Mesenchymal stem cell (in vitro differentiated cells and primary cell): ENCODE measurements around the gene MAN1C1. TPM values are rescaled to one million over a fixed set of nuclear protein-coding genes. Genes with fewer than 3 reads are reported as not detected.

ENCODE experiments used
- DNase-seq: peaks from one replicate; pipeline ENCODE4 v3.0.0-alpha.2; 2013
- H2AFZ ChIP-seq: one replicate; pipeline ENCODE4 v1.6.1; 2013; ENCODE audit warnings: low read depth, mild to moderate bottlenecking, control low read depth, inconsistent platforms, low read length, moderate library complexity
- H2AK5ac ChIP-seq: 2 replicates; pipeline ENCODE4 v1.6.1; 2013; ENCODE audit warnings: low read length, moderate library complexity, mild to moderate bottlenecking, inconsistent platforms; ENCODE audit not compliant: severe bottlenecking
- H2BK120ac ChIP-seq: one replicate; pipeline ENCODE4 v1.6.1; 2013; ENCODE audit warnings: low read depth, mild to moderate bottlenecking, inconsistent platforms, low read length, moderate library complexity
- H2BK12ac ChIP-seq, 2 experiments: one replicate each; pipeline ENCODE4 v1.6.1; 2013; ENCODE audit warnings: inconsistent platforms in 2 of 2, low read length in 2 of 2, mild to moderate bottlenecking in 2 of 2, moderate library complexity in 2 of 2, control low read depth in 1 of 2
- H2BK15ac ChIP-seq: one replicate; pipeline ENCODE4 v1.6.1; 2013; ENCODE audit warnings: mild to moderate bottlenecking, low read depth, inconsistent platforms; ENCODE audit not compliant: poor library complexity, severe bottlenecking
- H2BK5ac ChIP-seq: 2 replicates; pipeline ENCODE4 v1.6.1; 2013; ENCODE audit warnings: low read depth, mild to moderate bottlenecking, low read length, control low read depth, inconsistent platforms; ENCODE audit not compliant: poor library complexity, severe bottlenecking
- H3K14ac ChIP-seq, 2 experiments: one replicate each; pipeline ENCODE4 v1.6.1; 2013; ENCODE audit warnings: inconsistent platforms in 2 of 2, low read length in 2 of 2, control low read depth in 1 of 2, mild to moderate bottlenecking in 1 of 2, moderate library complexity in 1 of 2
- H3K18ac ChIP-seq, 2 experiments: one replicate each; pipeline ENCODE4 v1.6.1; 2013; ENCODE audit warnings: inconsistent platforms in 2 of 2, low read length in 2 of 2, control low read depth in 1 of 2, low read depth in 1 of 2, mild to moderate bottlenecking in 1 of 2
- H3K23ac ChIP-seq, 2 experiments: one replicate each; pipeline ENCODE4 v1.6.1; 2013; ENCODE audit warnings: inconsistent platforms in 2 of 2, low read length in 2 of 2, mild to moderate bottlenecking in 2 of 2, moderate library complexity in 2 of 2, control low read depth in 1 of 2
- H3K27ac ChIP-seq: 2 replicates; pipeline ENCODE4 v1.5.1; 2013; ENCODE audit warnings: mild to moderate bottlenecking, moderate library complexity, low read length, control low read depth, inconsistent platforms; ENCODE audit not compliant: poor library complexity, severe bottlenecking
- H3K27me3 ChIP-seq, 2 experiments: 2 replicates each; pipeline versions ENCODE4 v1.6.1 to v1.7.0; 2013; ENCODE audit warnings: low read length in 2 of 2, mild to moderate bottlenecking in 2 of 2, moderate library complexity in 2 of 2, control low read depth in 1 of 2, inconsistent platforms in 1 of 2; ENCODE audit not compliant: control insufficient read depth in 1 of 2, insufficient read depth in 1 of 2
- H3K36me3 ChIP-seq, 2 experiments: 2 replicates each; pipeline versions ENCODE4 v1.6.1 to v1.7.0; 2013; ENCODE audit warnings: low read length in 2 of 2, control low read depth in 1 of 2, inconsistent platforms in 1 of 2, low read depth in 1 of 2, mild to moderate bottlenecking in 1 of 2; ENCODE audit not compliant: insufficient read depth in 2 of 2, control insufficient read depth in 1 of 2
- H3K4ac ChIP-seq, 2 experiments: one replicate each; pipeline ENCODE4 v1.6.1; 2013; ENCODE audit warnings: inconsistent platforms in 2 of 2, low read length in 2 of 2, mild to moderate bottlenecking in 2 of 2, moderate library complexity in 2 of 2, control low read depth in 1 of 2, low read depth in 1 of 2
- H3K4me1 ChIP-seq: 2 replicates; pipeline ENCODE4 v1.6.1; 2013; ENCODE audit warnings: low read depth, low read length, control low read depth; ENCODE audit not compliant: control insufficient read depth, insufficient read depth
- H3K4me2 ChIP-seq: 2 replicates; pipeline ENCODE4 v1.6.1; 2013; ENCODE audit warnings: low read length, mild to moderate bottlenecking, inconsistent platforms; ENCODE audit not compliant: poor library complexity, severe bottlenecking
- H3K4me3 ChIP-seq, 2 experiments: 2 replicates each; pipeline versions ENCODE4 v1.5.1 to v1.7.0; 2013; ENCODE audit warnings: low read length in 2 of 2, mild to moderate bottlenecking in 2 of 2, control low read depth in 1 of 2, low read depth in 1 of 2; ENCODE audit not compliant: insufficient read depth in 1 of 2
- H3K79me1 ChIP-seq: replicated peaks from 2 replicates; pipeline ENCODE4 v1.6.1; 2013; ENCODE audit warnings: mild to moderate bottlenecking, control low read depth, low read length, inconsistent platforms; ENCODE audit not compliant: poor library complexity, severe bottlenecking
- H3K9ac ChIP-seq: 2 replicates; pipeline ENCODE4 v1.7.0; 2013; ENCODE audit warnings: mild to moderate bottlenecking, low read length, moderate library complexity
- H3K9me3 ChIP-seq: 2 replicates; pipeline ENCODE4 v1.7.0; 2013; ENCODE audit warnings: mild to moderate bottlenecking, low read length; ENCODE audit not compliant: control insufficient read depth
- H4K8ac ChIP-seq: one replicate; pipeline ENCODE4 v1.6.1; 2013; ENCODE audit warnings: inconsistent platforms, mild to moderate bottlenecking, low read length, moderate library complexity
- H4K91ac ChIP-seq: one replicate; pipeline ENCODE4 v1.6.1; 2013; ENCODE audit warnings: mild to moderate bottlenecking, low read length, inconsistent platforms
- WGBS: methylation state at CpG from one replicate; pipeline ENCODE4 v1.1.7; 2013; ENCODE audit warnings: mixed read lengths; 5-methylcytosine and 5-hydroxymethylcytosine counted together
- polyA plus RNA-seq, 2 experiments: library from polyadenylated mRNA; stranded (reverse); fragments of 200-250 nt; gene quantifications; one replicate each; pipeline ENCODE4 v1.2.3, GENCODE V29; 2013

MAN1C1 gene
- polyA plus RNA-seq (2013, experiment 1 of 2), result 11.2 TPM
- 11.4 TPM for polyA plus RNA-seq (2013, experiment 2 of 2)

DNA sequence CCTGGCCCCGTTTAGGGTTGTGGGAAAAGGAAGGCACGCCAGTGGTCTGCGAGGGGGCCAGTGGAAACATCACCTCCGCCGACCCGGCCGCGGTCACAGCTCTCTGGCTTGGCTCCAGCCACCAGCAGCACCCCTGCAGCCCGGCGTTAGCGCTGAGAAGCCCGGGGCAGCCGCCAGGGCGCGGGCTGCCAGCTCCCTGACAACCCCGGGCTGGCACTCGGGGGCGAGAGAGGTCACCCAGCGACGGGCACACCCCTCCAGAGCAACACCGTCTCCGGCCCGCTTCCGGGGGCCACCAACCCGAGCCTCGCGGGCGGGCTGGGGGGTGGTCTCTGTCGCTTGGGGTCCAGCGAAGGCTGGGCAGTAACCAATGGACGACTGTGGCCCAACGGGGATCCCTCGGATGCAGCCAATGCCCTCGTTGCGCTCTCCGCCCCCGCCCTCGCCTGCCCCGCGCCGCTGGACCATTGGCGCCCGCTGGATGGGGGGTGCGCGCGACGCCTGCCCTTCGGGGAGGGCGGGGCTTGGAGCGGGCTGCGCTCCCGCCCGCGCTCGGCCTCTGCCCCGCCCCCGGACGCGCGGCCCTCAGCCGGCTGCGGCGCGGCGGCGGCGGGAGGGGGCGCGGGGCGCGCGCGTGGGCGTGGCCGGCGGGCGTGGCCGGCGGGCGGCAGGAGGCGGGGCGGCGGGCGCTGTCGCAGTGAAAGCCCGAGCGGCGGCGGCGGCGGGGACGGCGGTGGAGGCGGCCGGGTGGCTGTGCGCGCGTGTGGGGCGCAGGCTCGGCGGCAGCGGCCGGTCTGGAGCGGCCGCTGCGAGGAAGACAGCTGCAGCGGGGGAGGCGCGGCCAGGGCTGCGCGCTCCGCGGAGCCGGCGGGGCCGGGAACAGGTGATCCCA lies at the start of gene MAN1C1:
Gene MAN1C1, plus strand, starts transcription at position 697 of the 892 bp plus-strand sequence. CDS start 1,007 bp downstream, outside the sequence.
- Histone ChIP-seq H3K4me1 (peaks cover 24% of the 10 kb centered on the region), H3K9me3 (no peaks in the 10 kb centered on the region)

DNA sequence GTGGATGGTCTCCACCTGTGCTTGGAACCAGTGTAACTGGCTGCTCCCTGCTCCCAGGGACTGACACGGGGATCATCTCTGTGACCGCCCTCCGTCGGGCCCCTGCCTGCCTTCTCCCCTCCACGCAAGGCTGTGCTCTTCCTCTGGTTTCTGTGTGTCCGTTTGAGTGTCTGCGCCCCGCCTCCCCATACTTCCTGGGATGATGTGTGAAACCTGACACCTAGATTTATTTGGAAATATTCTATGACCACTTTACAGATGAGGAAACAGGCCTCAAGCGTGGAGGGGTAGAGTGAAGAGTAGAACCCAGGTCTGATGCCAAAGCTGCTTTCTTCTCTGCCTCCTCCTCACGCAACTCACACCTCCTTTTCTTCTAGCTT lies 48.9 kb upstream of the MAN1C1 start:
- no peak overlapping the region for H2BK5ac ChIP-seq
- H3K14ac ChIP-seq, result peak overlapping the region in 1 of 2 experiments; percentile 14
- 97% methylated on average over 6 of the region's 10 CpGs for WGBS
- H3K18ac ChIP-seq, result peak overlapping the region in 1 of 2 experiments; percentile 42
- no peak overlapping the region for H2AFZ ChIP-seq
- H2BK120ac ChIP-seq, result no peak overlapping the region
- no peak overlapping the region for H4K91ac ChIP-seq
- no peaks in the 10 kb centered on the region for H3K9me3 ChIP-seq
- no peak overlapping the region for H2BK15ac ChIP-seq
- H3K79me1 ChIP-seq, result peaks cover 12% of the 10 kb centered on the region
- DNase-seq, result no peak
- no peak overlapping the region for H4K8ac ChIP-seq
- peaks cover 60% of the 10 kb centered on the region for H3K4me1 ChIP-seq
- peaks cover 14 to 18% of the 10 kb centered on the region in 2 experiments for H3K36me3 ChIP-seq
- no peak overlapping the region for H3K23ac ChIP-seq
- peak overlapping the region; percentile 83 for H3K27ac ChIP-seq
- no peak overlapping the region for H3K4ac ChIP-seq
- H2AK5ac ChIP-seq, result peak overlapping the region; percentile 45
- H3K4me2 ChIP-seq, result no peak overlapping the region
- H3K27me3 ChIP-seq, result no peaks in the 10 kb centered on the region
- H3K9ac ChIP-seq, result peak overlapping the region; percentile 71
- H3K4me3 ChIP-seq, result no peak overlapping the region
- H2BK12ac ChIP-seq, result peak overlapping the region in 1 of 2 experiments; percentile 59

More for the DNA sequence above, at the start of gene MAN1C1:
- peak within 1 kb of the TSS in 1 of 2 experiments; percentile 41 for H3K4ac ChIP-seq
- H4K91ac ChIP-seq, result no peak within 1 kb of the TSS
- H3K23ac ChIP-seq, result peak within 1 kb of the TSS in 1 of 2 experiments; percentile 25
- H3K79me1 ChIP-seq, result no peaks in the 10 kb centered on the region
- no peak within 1 kb of the TSS for H3K14ac ChIP-seq
- no peak within 1 kb of the TSS for H2BK5ac ChIP-seq
- WGBS, result 1% methylated on average over 65 of the region's 116 CpGs
- H3K4me2 ChIP-seq, result peak within 1 kb of the TSS; percentile 97
- H3K18ac ChIP-seq, result peak within 1 kb of the TSS in 1 of 2 experiments; percentile 74
- DNase-seq, result peak; percentile 86
- peak within 1 kb of the TSS; percentile 58 to 81 for H3K4me3 ChIP-seq
- no peak within 1 kb of the TSS for H3K27ac ChIP-seq
- H3K36me3 ChIP-seq, result peaks cover 0 to 4% of the 10 kb centered on the region in 2 experiments
- H2AFZ ChIP-seq, result peak within 1 kb of the TSS; percentile 59
- peak within 1 kb of the TSS; percentile 32 for H2BK15ac ChIP-seq
- H3K27me3 ChIP-seq, result peaks cover 19 to 67% of the 10 kb centered on the region in 2 experiments
- H4K8ac ChIP-seq, result peak within 1 kb of the TSS; percentile 38
- no peak within 1 kb of the TSS for H2BK120ac ChIP-seq
- peak within 1 kb of the TSS; percentile 82 for H3K9ac ChIP-seq
- peak within 1 kb of the TSS in 1 of 2 experiments; percentile 78 for H2BK12ac ChIP-seq
- no peak within 1 kb of the TSS for H2AK5ac ChIP-seq

DNA sequence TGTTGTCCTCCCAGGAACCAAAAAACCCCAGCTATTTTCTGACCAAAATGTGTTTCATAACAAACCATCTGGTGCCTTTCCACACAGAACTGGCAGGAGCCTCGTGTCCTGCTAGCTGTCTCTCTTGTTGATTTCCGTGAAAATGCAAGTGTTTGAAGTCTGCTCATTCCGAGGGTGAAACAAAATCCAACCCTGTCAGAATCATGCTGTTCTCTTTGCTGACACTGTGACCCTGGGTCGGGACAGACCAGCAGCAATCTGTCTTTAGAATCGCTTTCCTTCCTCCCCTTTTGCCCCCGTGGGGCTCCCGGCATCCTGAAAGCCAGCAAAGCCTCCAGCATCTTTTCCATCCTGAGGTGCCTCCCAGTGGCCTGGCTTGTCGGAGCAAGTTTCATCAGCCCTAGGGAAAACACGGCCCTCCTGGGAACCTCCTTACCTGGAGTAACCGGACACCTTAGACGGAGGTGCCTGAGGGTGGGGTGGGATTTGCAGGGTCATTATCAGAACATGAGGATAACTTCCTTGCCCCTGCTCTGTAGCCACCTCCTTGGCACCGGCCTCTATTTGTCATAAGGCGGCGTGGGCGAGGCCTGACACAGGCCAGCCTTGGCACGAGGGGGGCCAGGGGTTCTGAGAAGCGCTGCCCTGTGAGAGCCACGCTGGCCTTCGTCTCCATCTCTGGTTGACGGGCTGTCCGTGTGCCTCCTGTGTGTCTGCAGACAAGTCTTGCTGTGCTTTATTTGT lies 48.3 kb upstream of the MAN1C1 start:
- 49% methylated on average over 21 of the region's 21 CpGs for WGBS
- H2BK120ac ChIP-seq, result no peak overlapping the region
- peak overlapping the region; percentile 71 for H3K9ac ChIP-seq
- peak overlapping the region in 1 of 2 experiments; percentile 73 for H2BK12ac ChIP-seq
- H2BK15ac ChIP-seq, result no peak overlapping the region
- peaks cover 10 to 16% of the 10 kb centered on the region in 2 experiments for H3K36me3 ChIP-seq
- H3K23ac ChIP-seq, result no peak overlapping the region
- peak; percentile 80 for DNase-seq
- peak overlapping the region; percentile 25 to 83 for H3K18ac ChIP-seq
- H3K4me1 ChIP-seq, result peaks cover 60% of the 10 kb centered on the region
- H3K4me3 ChIP-seq, result peak overlapping the region in 1 of 2 experiments; percentile 57
- H2BK5ac ChIP-seq, result peak overlapping the region; percentile 74
- H4K91ac ChIP-seq, result peak overlapping the region; percentile 58
- peaks cover 8% of the 10 kb centered on the region for H3K79me1 ChIP-seq
- peak overlapping the region in 1 of 2 experiments; percentile 70 for H3K4ac ChIP-seq
- H3K4me2 ChIP-seq, result peak overlapping the region; percentile 38
- no peaks in the 10 kb centered on the region for H3K27me3 ChIP-seq
- peak overlapping the region; percentile 53 for H2AK5ac ChIP-seq
- H3K27ac ChIP-seq, result peak overlapping the region; percentile 83
- H4K8ac ChIP-seq, result peak overlapping the region; percentile 66
- H2AFZ ChIP-seq, result no peak overlapping the region
- H3K14ac ChIP-seq, result peak overlapping the region in 1 of 2 experiments; percentile 91
- no peaks in the 10 kb centered on the region for H3K9me3 ChIP-seq
